GM12878 (cell line): ENCODE results near the gene GASK1B. TPM values are rescaled to one million over a fixed set of nuclear protein-coding genes. Genes with fewer than 3 reads are reported as not detected.

ENCODE experiments used
- ATAC-seq: fragments of 200-7000 bp; cut with Tn5 transposase; 3 replicates; pipeline ENCODE4 v1.9.1; 2020; ENCODE audit warnings: mild to moderate bottlenecking, moderate library complexity
- BruUV-seq: library from RNA; stranded (reverse); fragments of 400-500 nt; replicated peaks from 2 replicates; lab custom pipeline; 2021; lab: Mats Ljungman, UMichigan
- CTCF ChIA-PET: fragments of 300-600 bp; sonication (Branson Sonifier 250); formaldehyde crosslinking; extraction: SDS; loops from one replicate; lab custom pipeline; 2021; ENCODE audit warnings: inconsistent platforms; lab: Yijun Ruan, JAX
- POLR2A ChIA-PET: fragments of 350-600 bp; formaldehyde crosslinking; extraction: SDS; loops from one replicate; lab custom pipeline; 2021; ENCODE audit warnings: inconsistent platforms; lab: Charles Lee
- RAD21 ChIA-PET: fragments of 300-600 bp; sonication (Branson Sonifier 250); formaldehyde crosslinking; loops from one replicate; lab custom pipeline; 2023; ENCODE audit warnings: antibody characterized with exemption; ENCODE audit not compliant: unreplicated experiment; lab: Charles Lee
- SMC1A ChIA-PET: fragments of 300-600 bp; sonication (Branson Sonifier 250); formaldehyde crosslinking; loops from one replicate; lab custom pipeline; 2023; ENCODE audit not compliant: unreplicated experiment, uncharacterized antibody; lab: Charles Lee
- DNase-seq: peaks from one replicate; pipeline ENCODE4 v3.0.0-alpha.2; 2011; ENCODE audit warnings: low read depth, low spot score
- FAIRE-seq: peaks from 3 replicates; lab custom pipeline; 2011; peaks lifted over from hg19 to GRCh38; lab: Jason Lieb, UNC
- H2AFZ ChIP-seq: 2 replicates; pipeline ENCODE4 v1.6.0; 2011; ENCODE audit warnings: low read depth, low read length, control low read depth; ENCODE audit not compliant: control insufficient read depth
- H3K27ac ChIP-seq: 2 replicates; pipeline ENCODE4 v1.5.1; 2011; ENCODE audit warnings: control low read depth; ENCODE audit not compliant: control insufficient read depth, insufficient read depth
- H3K27me3 ChIP-seq, 2 experiments: replicated peaks in 1 of 2; 2 replicates each; pipeline versions ENCODE4 v1.6.0 to v1.6.1; 2011; ENCODE audit warnings: low read length in 1 of 2; ENCODE audit not compliant: control insufficient read depth in 2 of 2, insufficient read depth in 2 of 2
- H3K36me3 ChIP-seq, 2 experiments: 2 replicates each; pipeline ENCODE4 v1.5.1; 2011; ENCODE audit warnings: low read length in 1 of 2; ENCODE audit not compliant: control insufficient read depth in 2 of 2, insufficient read depth in 2 of 2
- H3K4me1 ChIP-seq: 2 replicates; pipeline ENCODE4 v1.6.1; 2011; ENCODE audit warnings: mild to moderate bottlenecking, low read length, moderate library complexity, mixed read lengths; ENCODE audit not compliant: control insufficient read depth, insufficient read depth
- H3K4me2 ChIP-seq: 2 replicates; pipeline ENCODE4 v1.6.0; 2011; ENCODE audit warnings: control low read depth; ENCODE audit not compliant: control insufficient read depth, insufficient read depth
- H3K4me3 ChIP-seq: fragments of 200-600 bp; sonication (generic); 2 replicates; pipeline ENCODE4 v1.5.1; 2016
- H3K79me2 ChIP-seq: 2 replicates; pipeline ENCODE4 v1.6.0; 2011; ENCODE audit warnings: low read length; ENCODE audit not compliant: control insufficient read depth, insufficient read depth
- H3K9ac ChIP-seq: 2 replicates; pipeline ENCODE4 v1.8.0; 2011; ENCODE audit warnings: low read length, control low read depth, mixed read lengths; ENCODE audit not compliant: control insufficient read depth, insufficient read depth
- H3K9me3 ChIP-seq: replicated peaks from 3 replicates; pipeline ENCODE4 v1.5.1; 2011; ENCODE audit warnings: mild to moderate bottlenecking, low read length; ENCODE audit not compliant: control insufficient read depth, insufficient read depth
- H4K20me1 ChIP-seq: 2 replicates; pipeline ENCODE4 v1.6.0; 2011; ENCODE audit not compliant: control insufficient read depth, insufficient read depth
- ATF2 ChIP-seq: IDR thresholded peaks from 2 replicates; pipeline ENCODE4 v1.6.1; 2012; ENCODE audit warnings: low read length, inconsistent platforms
- ATF7 ChIP-seq: fragments of 450-650 bp; IDR thresholded peaks from 2 replicates; pipeline ENCODE4 v1.6.1; 2016; ENCODE audit warnings: low read depth, mild to moderate bottlenecking
- CBFB ChIP-seq: IDR thresholded peaks from 2 replicates; pipeline ENCODE4 v1.6.1; 2016; ENCODE audit warnings: antibody characterized with exemption, low read depth
- CBX5 ChIP-seq: sonication (generic); IDR thresholded peaks from 2 replicates; pipeline ENCODE4 v1.6.1; 2016; ENCODE audit warnings: low read depth, moderate library complexity, mild to moderate bottlenecking, inconsistent platforms
- CREB1 ChIP-seq: IDR thresholded peaks from 2 replicates; pipeline ENCODE4 v1.6.1; 2012; ENCODE audit warnings: low read depth, mild to moderate bottlenecking, inconsistent platforms
- E2F8 ChIP-seq: fragments of 450-650 bp; IDR thresholded peaks from 2 replicates; pipeline ENCODE4 v1.6.1; 2018; ENCODE audit warnings: mild to moderate bottlenecking, low read depth, moderate library complexity; ENCODE audit not compliant: partially characterized antibody
- EED ChIP-seq: sonication (generic); IDR thresholded peaks from 2 replicates; pipeline ENCODE4 v1.6.1; 2016; ENCODE audit warnings: antibody characterized with exemption, low read depth
- NRF1 ChIP-seq: conservative IDR thresholded peaks from 2 replicates; pipeline ENCODE4 v1.6.1; 2011; ENCODE audit warnings: mild to moderate bottlenecking, low read depth, low read length, improper control_type of control experiment
- POLR2A ChIP-seq: IDR thresholded peaks from 2 replicates; pipeline ENCODE4 v1.6.1; 2011; ENCODE audit warnings: low read depth, mild to moderate bottlenecking, low read length
- SMC3 ChIP-seq: IDR thresholded peaks from 2 replicates; pipeline ENCODE4 v1.6.1; 2011; ENCODE audit warnings: low read length, improper control_type of control experiment, borderline replicate concordance
- SRF ChIP-seq, 2 experiments: IDR thresholded peaks; 2 replicates each; pipeline ENCODE4 v1.6.1; 2011; ENCODE audit warnings: low read depth in 2 of 2, low read length in 2 of 2, mild to moderate bottlenecking in 1 of 2, moderate library complexity in 1 of 2
- TAF1 ChIP-seq: IDR thresholded peaks from 2 replicates; pipeline ENCODE4 v1.6.1; 2011; ENCODE audit warnings: mild to moderate bottlenecking, low read depth, low read length, borderline replicate concordance
- ZNF622 ChIP-seq: fragments of 450-650 bp; IDR thresholded peaks from 2 replicates; pipeline ENCODE4 v1.6.1; 2017; ENCODE audit warnings: mild to moderate bottlenecking, inconsistent platforms
- WGBS: methylation state at CpG from one replicate; pipeline ENCODE4 v1.1.6; 2016; ENCODE audit warnings: low lambda C conversion rate; ENCODE audit not compliant: insufficient replicate concordance, insufficient coverage; ENCODE audit errors: missing lambda C conversion rate; 5-methylcytosine and 5-hydroxymethylcytosine counted together
- in situ Hi-C: fragments of 300-500 bp; cut with MboI; formaldehyde crosslinking; loops from 9 replicates; pipeline ENCODE4 v1.14.3; 2018; ENCODE audit warnings: mixed read lengths
- intact Hi-C: fragments of 100-400 bp; cut with micrococcal nuclease; formaldehyde crosslinking; loops from one replicate; pipeline ENCODE4 v1.14.2; 2022; ENCODE audit not compliant: unreplicated experiment
- polyA plus RNA-seq, 11 experiments: library from polyadenylated mRNA; depleted of rRNA in 4 of 11; unstranded in 6 of 11; stranded (reverse) in 5 of 11; fragments of >200 nt; fragmentation: Nextera tagmentation in 4 of 11; fragmentation: Illumina TruSeq in 1 of 11; extraction: Ambion mirVana in 4 of 11; extraction: Trizol in 1 of 11; gene quantifications; 1 replicate in 1 of 11; 2 replicates in 10 of 11; pipeline versions ENCODE4 v1.2.1 to v1.2.3, GENCODE V29; 2011 to 2016; ENCODE audit warnings: inconsistent platforms in 2 of 11, missing spikeins in 2 of 11, low read depth in 1 of 11
- total RNA-seq, 4 experiments: library from RNA; depleted of rRNA in 3 of 4; stranded (reverse); fragments of >200 nt in 3 of 4; fragmentation: Illumina TruSeq in 1 of 4; extraction: Trizol in 1 of 4; gene quantifications; 2 replicates each; pipeline versions ENCODE4 v1.2.1 to v1.2.3, GENCODE V29; 2013 to 2021

GASK1B gene
- total and polyA plus RNA-seq, 10 of the 15 experiments (the other 5 are each of a cell fraction or from before 2014, with no cell fraction given), result under 0.01 to 0.21 (median 0.07) TPM; not detected in 1

- H3K9me3 ChIP-seq, result no peaks in the 10 kb centered on the region
- in situ Hi-C loops, result no loop called here
- no peaks in the 10 kb centered on the region for H3K36me3 ChIP-seq
- intact Hi-C loops, result no loop called here
- DNase-seq, result no peak
- TF ChIP-seq POLR2A (peak; percentile 70), CBX5 (0 out of 2 replicates have a peak, but pooled peaks have one; percentile 20), SRF (IDR thresholded peaks at IDR 0.05; ENCODE audit: low read depth in 2 of 2, low read length in 2 of 2) (0 out of 4 replicates have a peak, but pooled peaks of 1 of the 2 experiments have one; percentile 7), ATF2 (0 out of 2 replicates have a peak, but pooled peaks have one; percentile 18), EED (peak; percentile 57; the same call in 1 of the 2 replicates), ZNF622 (no peak), NRF1 (no peak), CBFB (no peak), SMC3 (no peak), E2F8 (no peak), TAF1 (no peak), CREB1 (0 out of 2 replicates have a peak, but pooled peaks have one; percentile 14), ATF7 (0 out of 2 replicates have a peak, but pooled peaks have one; percentile 12)
- H3K27ac ChIP-seq, result peak within 1 kb of the TSS; percentile 9; the same call in 1 of the 2 replicates
- peak within 1 kb of the TSS; percentile 54; the same call in 1 of the 2 replicates for H3K4me3 ChIP-seq
- H3K9ac ChIP-seq, result peak within 1 kb of the TSS; percentile 50; the same call in 1 of the 2 replicates
- ChIA-PET RAD21 (no interaction called here), POLR2A (no interaction called here), CTCF (no interaction called here), SMC1A (no interaction called here)
- FAIRE-seq, result no peak
- H4K20me1 ChIP-seq, result no peaks in the 10 kb centered on the region
- H3K4me1 ChIP-seq, result peaks cover 5% of the 10 kb centered on the region
- 32% methylated on average over 34 of the region's 34 CpGs for WGBS
- no peaks in the 10 kb centered on the region for H3K79me2 ChIP-seq
- H3K4me2 ChIP-seq, result peak within 1 kb of the TSS; percentile 77
- BruUV-seq, result no TSS peak
- no peak; the same call in 2 of the 3 replicates for ATAC-seq
- H2AFZ ChIP-seq, result peak within 1 kb of the TSS; percentile 82
- 0 out of 4 replicates have a peak, but pooled peaks cover 0 to 2% of the 10 kb centered on the region in 2 experiments for H3K27me3 ChIP-seq
Observed at GRCh38 chr4:158209825-158210807, 37.3 kb upstream of the GASK1B start, which contains the start of gene TMEM144. Gene TMEM144, plus strand, starts transcription at chr4:158210486. Its CDS starts 2,182 bp downstream, at chr4:158212668.
